GM12874 (cell line): ENCODE results near the gene CAP2.

Experiments
- CTCF ChIP-seq: IDR thresholded peaks from 2 replicates; pipeline ENCODE4 v1.5.1; 2011; ENCODE audit warnings: low read depth, mild to moderate bottlenecking, control low read depth, low read length, moderate library complexity; ENCODE audit not compliant: insufficient read depth

Gene CAP2

GRCh38 chr6:17389274-17389847 is 4.0 kb upstream of the CAP2 start:
- no peak for TF ChIP-seq CTCF

GRCh38 chr6:17390276-17390675 is 3.1 kb upstream of the CAP2 start:
- TF ChIP-seq CTCF: no peak

GRCh38 chr6:17391976-17392375 is 1.4 kb upstream of the CAP2 start:
- no peak for TF ChIP-seq CTCF

- TF ChIP-seq CTCF: no peak
These were observed 667 bp downstream of the CAP2 start for GRCh38 chr6:17393892-17394631.

- TF ChIP-seq CTCF: no peak
These were observed 1.7 kb downstream of the CAP2 start for GRCh38 chr6:17395112-17395511.

GRCh38 chr6:17396256-17396655 is 2.9 kb downstream of the CAP2 start:
- no peak for TF ChIP-seq CTCF

- no peak for TF ChIP-seq CTCF
These were observed 4.4 kb downstream of the CAP2 start for GRCh38 chr6:17397764-17398194.

GRCh38 chr6:17405944-17406245 is 12.5 kb downstream of the CAP2 start:
- no peak for TF ChIP-seq CTCF
